Endothelial cell of umbilical vein (primary cell): ENCODE results near the gene ID2. TPM values are rescaled to one million over a fixed set of nuclear protein-coding genes. Genes with fewer than 3 reads are reported as not detected.

Experiments
- BruUV-seq: library from RNA; stranded (reverse); fragments of 400-500 nt; replicated peaks from 2 replicates; lab custom pipeline; 2021; lab: Mats Ljungman, UMichigan
- CTCF ChIA-PET: fragments of 300-600, 350-600 bp; sonication (Branson Sonifier 250); formaldehyde crosslinking; loops from one replicate; lab custom pipeline; 2021; ENCODE audit warnings: antibody characterized with exemption, inconsistent platforms; lab: Charles Lee
- POLR2A ChIA-PET: fragments of 300-600, 350-600 bp; sonication (Branson Sonifier 250); formaldehyde crosslinking; loops from one replicate; lab custom pipeline; 2021; ENCODE audit warnings: antibody characterized with exemption, inconsistent platforms; lab: Charles Lee
- DNase-seq: peaks from one replicate; pipeline ENCODE4 v3.0.0-alpha.2; 2011; ENCODE audit warnings: low read depth, low spot score
- FAIRE-seq: peaks from 2 replicates; lab custom pipeline; 2011; peaks lifted over from hg19 to GRCh38; lab: Jason Lieb, UNC
- H2AFZ ChIP-seq: 2 replicates; pipeline ENCODE4 v1.6.0; 2012; ENCODE audit warnings: low read depth, low read length, control low read depth, inconsistent platforms
- H3K27ac ChIP-seq: 2 replicates; pipeline ENCODE4 v1.5.1; 2011; ENCODE audit warnings: low read depth, mild to moderate bottlenecking, control low read depth, low read length, moderate library complexity; ENCODE audit not compliant: insufficient read depth
- H3K27me3 ChIP-seq, 2 experiments: 2 replicates each; pipeline versions ENCODE4 v1.6.0 to v1.6.1; 2011; ENCODE audit warnings: low read length in 2 of 2, mixed read lengths in 1 of 2; ENCODE audit not compliant: control insufficient read depth in 2 of 2, insufficient read depth in 2 of 2
- H3K36me3 ChIP-seq, 2 experiments: 2 replicates in 1 of 2; 3 replicates in 1 of 2; pipeline ENCODE4 v1.5.1; 2011; ENCODE audit warnings: low read length in 2 of 2, mild to moderate bottlenecking in 1 of 2, moderate library complexity in 1 of 2; ENCODE audit not compliant: control insufficient read depth in 2 of 2, insufficient read depth in 2 of 2; ENCODE audit errors: extremely low read depth in 1 of 2
- H3K4me1 ChIP-seq: 3 replicates; pipeline ENCODE4 v1.5.1; 2011; ENCODE audit warnings: mild to moderate bottlenecking, low read length; ENCODE audit not compliant: control insufficient read depth, insufficient read depth; ENCODE audit errors: extremely low read depth
- H3K4me2 ChIP-seq: 2 replicates; pipeline ENCODE4 v1.6.1; 2011; ENCODE audit warnings: low read length, control low read depth, mixed read lengths; ENCODE audit not compliant: insufficient read depth
- H3K4me3 ChIP-seq, 3 experiments: fragments of 200-600 bp in 1 of 3; sonication (generic), shearing (Covaris generic) in 1 of 3; replicated peaks in 1 of 3; 2 replicates each; pipeline ENCODE4 v1.5.1; 2011 to 2016; ENCODE audit warnings: control low read depth in 3 of 3, low read length in 3 of 3, mild to moderate bottlenecking in 2 of 3, inconsistent platforms in 1 of 3, low read depth in 1 of 3, moderate library complexity in 1 of 3; ENCODE audit not compliant: insufficient read depth in 1 of 3
- H3K79me2 ChIP-seq: 2 replicates; pipeline ENCODE4 v1.6.0; 2012; ENCODE audit warnings: low read length, inconsistent platforms; ENCODE audit not compliant: control insufficient read depth, insufficient read depth
- H3K9ac ChIP-seq: replicated peaks from 2 replicates; pipeline ENCODE3; 2011; ENCODE audit warnings: low read length, control low read depth; ENCODE audit not compliant: insufficient read depth; ENCODE audit errors: extremely low read depth
- H3K9me1 ChIP-seq: replicated peaks from 3 replicates; pipeline ENCODE4 v1.6.0; 2011; ENCODE audit warnings: mild to moderate bottlenecking, low read length; ENCODE audit not compliant: control insufficient read depth, insufficient read depth; ENCODE audit errors: extremely low read depth
- H3K9me3 ChIP-seq: replicated peaks from 2 replicates; pipeline ENCODE4 v1.5.1; 2012; ENCODE audit warnings: low read length, inconsistent platforms; ENCODE audit not compliant: control insufficient read depth, insufficient read depth
- H4K20me1 ChIP-seq: replicated peaks from 2 replicates; pipeline ENCODE3; 2011; ENCODE audit warnings: mild to moderate bottlenecking, low read length; ENCODE audit not compliant: control insufficient read depth, insufficient read depth; ENCODE audit errors: extremely low read depth
- EZH2 ChIP-seq: IDR thresholded peaks from 2 replicates; pipeline ENCODE4 v1.6.1; 2012; ENCODE audit warnings: borderline replicate concordance, low read depth, mild to moderate bottlenecking, moderate library complexity, low read length, inconsistent platforms; ENCODE audit not compliant: severe bottlenecking
- FOS ChIP-seq: IDR thresholded peaks from 2 replicates; pipeline ENCODE4 v1.6.1; 2011; ENCODE audit warnings: mild to moderate bottlenecking, low read length, moderate library complexity, borderline replicate concordance; ENCODE audit not compliant: insufficient read depth
- GATA2 ChIP-seq: IDR thresholded peaks from 2 replicates; pipeline ENCODE4 v1.7.0; 2011; ENCODE audit warnings: low read depth, mild to moderate bottlenecking, moderate library complexity, mixed read lengths, low read length; ENCODE audit not compliant: insufficient read length, insufficient read depth
- JUN ChIP-seq: IDR thresholded peaks from 2 replicates; pipeline ENCODE4 v1.6.1; 2011; ENCODE audit warnings: borderline replicate concordance, low read depth; ENCODE audit not compliant: insufficient read length, insufficient read depth
- MAX ChIP-seq: IDR thresholded peaks from 2 replicates; pipeline ENCODE4 v1.6.1; 2011; ENCODE audit not compliant: insufficient read depth, insufficient read length
- MYC ChIP-seq: IDR thresholded peaks from one replicate; pipeline ENCODE4 v1.6.1; 2011; ENCODE audit warnings: mild to moderate bottlenecking, low read depth, low read length
- POLR2A ChIP-seq: IDR thresholded peaks from 2 replicates; pipeline ENCODE4 v1.6.1; 2012; ENCODE audit warnings: low read depth, mild to moderate bottlenecking, control low read depth, low read length
- POLR2AphosphoS5 ChIP-seq: IDR thresholded peaks from 2 replicates; pipeline ENCODE4 v1.6.1; 2012; ENCODE audit warnings: low read depth, mild to moderate bottlenecking, control low read depth, low read length, moderate library complexity; ENCODE audit not compliant: insufficient read depth
- dilution Hi-C: fragments of 300-500 bp; cut with MboI; formaldehyde crosslinking; loops from one replicate; pipeline ENCODE4 v1.15.0; 2019; ENCODE audit warnings: low sequenced_read_pairs; ENCODE audit not compliant: extremely low pct_ligation_motif_present
- intact Hi-C: fragments of 100-400 bp; cut with micrococcal nuclease; formaldehyde crosslinking; loops from one replicate; pipeline ENCODE4 v1.10.0; 2022
- polyA plus RNA-seq, 4 experiments: library from polyadenylated mRNA; depleted of rRNA in 3 of 4; stranded (reverse) in 3 of 4; unstranded in 1 of 4; fragments of >200 nt; gene quantifications; 2 replicates each; pipeline versions ENCODE4 v1.2.1 to v1.2.3, GENCODE V29; 2011 to 2012; ENCODE audit warnings: missing spikeins in 1 of 4
- total RNA-seq: library from RNA; stranded (reverse); gene quantifications from 2 replicates; pipeline ENCODE4 v1.2.3, GENCODE V29; 2021
- TF ChIP-seq, protein P1 (sequence below), 2 donors: IDR thresholded peaks; 1 replicate in 1 of 2; 2 replicates in 1 of 2; pipeline ENCODE4 v1.5.1; 2011; ENCODE audit warnings: low read length in 2 of 2, mild to moderate bottlenecking in 2 of 2, moderate library complexity in 2 of 2, control low read depth in 1 of 2, inconsistent platforms in 1 of 2, low read depth in 1 of 2; ENCODE audit not compliant: insufficient read depth in 1 of 2; ENCODE audit errors: extremely low read depth in 1 of 2

The ID2 gene
- total and polyA plus RNA-seq, 2 donors (not counting 3 experiments of a cell fraction or from before 2014, with no cell fraction given), result 4.1 to 29.1 TPM

DNA sequence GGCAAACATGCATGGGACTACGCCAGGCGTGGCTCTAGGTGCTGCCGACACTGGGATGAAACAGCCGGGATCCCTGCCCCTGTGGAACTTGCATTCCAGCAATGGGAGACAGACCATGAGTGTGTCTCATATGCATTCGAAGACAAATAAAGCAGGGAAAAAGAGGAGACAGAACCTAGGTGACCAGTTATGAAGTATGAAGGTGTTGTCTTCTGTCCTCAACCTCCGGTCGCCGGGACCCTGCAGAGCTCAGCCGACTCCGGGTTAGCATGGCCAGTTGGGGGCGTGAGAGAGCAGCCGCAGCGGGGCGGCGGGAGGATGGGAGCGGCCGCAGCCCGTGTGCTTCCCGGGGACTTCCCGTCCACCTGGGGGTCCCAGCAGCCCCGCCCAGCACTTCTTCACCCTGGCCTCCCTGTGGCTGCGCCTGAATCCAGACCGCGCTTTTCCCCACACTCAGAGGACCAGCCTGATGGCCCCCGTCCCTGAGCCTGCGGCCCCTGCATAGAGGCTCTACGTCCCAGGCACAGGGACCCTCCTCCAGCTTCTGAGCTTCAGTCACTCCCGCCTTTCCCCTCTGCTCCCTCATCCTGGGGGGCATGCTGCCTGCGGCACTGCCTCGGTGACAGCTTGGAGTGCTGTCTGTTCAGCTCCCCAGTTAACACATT is 11.4 kb downstream of the ID2 start:
- Histone ChIP-seq H3K9me1 (no peaks in the 10 kb centered on the region), H3K9ac (no peak overlapping the region), H3K79me2 (no peaks in the 10 kb centered on the region), H4K20me1 (no peaks in the 10 kb centered on the region), H3K27me3 (peaks cover 0 to 2% of the 10 kb centered on the region in 2 experiments), H2AFZ (peak overlapping the region; percentile 28), H3K36me3 (no peaks in the 10 kb centered on the region), H3K9me3 (no peaks in the 10 kb centered on the region), H3K4me3 (no peak overlapping the region), H3K4me2 (no peak overlapping the region), H3K27ac (no peak overlapping the region), H3K4me1 (no peaks in the 10 kb centered on the region)
- no peak for FAIRE-seq
- TF ChIP-seq, protein P1, sequence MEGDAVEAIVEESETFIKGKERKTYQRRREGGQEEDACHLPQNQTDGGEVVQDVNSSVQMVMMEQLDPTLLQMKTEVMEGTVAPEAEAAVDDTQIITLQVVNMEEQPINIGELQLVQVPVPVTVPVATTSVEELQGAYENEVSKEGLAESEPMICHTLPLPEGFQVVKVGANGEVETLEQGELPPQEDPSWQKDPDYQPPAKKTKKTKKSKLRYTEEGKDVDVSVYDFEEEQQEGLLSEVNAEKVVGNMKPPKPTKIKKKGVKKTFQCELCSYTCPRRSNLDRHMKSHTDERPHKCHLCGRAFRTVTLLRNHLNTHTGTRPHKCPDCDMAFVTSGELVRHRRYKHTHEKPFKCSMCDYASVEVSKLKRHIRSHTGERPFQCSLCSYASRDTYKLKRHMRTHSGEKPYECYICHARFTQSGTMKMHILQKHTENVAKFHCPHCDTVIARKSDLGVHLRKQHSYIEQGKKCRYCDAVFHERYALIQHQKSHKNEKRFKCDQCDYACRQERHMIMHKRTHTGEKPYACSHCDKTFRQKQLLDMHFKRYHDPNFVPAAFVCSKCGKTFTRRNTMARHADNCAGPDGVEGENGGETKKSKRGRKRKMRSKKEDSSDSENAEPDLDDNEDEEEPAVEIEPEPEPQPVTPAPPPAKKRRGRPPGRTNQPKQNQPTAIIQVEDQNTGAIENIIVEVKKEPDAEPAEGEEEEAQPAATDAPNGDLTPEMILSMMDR (IDR thresholded peaks at IDR 0.05; ENCODE audit: extremely low read depth in 1 of 2, insufficient read depth in 1 of 2, low read depth in 1 of 2, low read length in 2 of 2), result peak; percentile 58 to 77
- no peak for TF ChIP-seq POLR2AphosphoS5
- CTCF ChIA-PET, result interaction anchor here (0.7 to 1.5 kb wide), 10 partner anchors 9 to 1589 kb away, joined by 3 to 13 read pairs (median 5); partner anchors contain the start of gene ID2
- intact Hi-C loops (loop anchor here (1.0 to 5.0 kb wide), 2 partner anchors 68 to 444 kb away; no protein-coding TSS in a partner anchor), dilution Hi-C loops (no loop called here)
- no TSS peak for BruUV-seq
- DNase-seq, result peak; percentile 7
- POLR2A ChIA-PET, result interaction anchor here (1.4 kb wide), 1 partner anchor 11 kb away, joined by 5 read pairs; the partner anchor contains the start of gene ID2

DNA sequence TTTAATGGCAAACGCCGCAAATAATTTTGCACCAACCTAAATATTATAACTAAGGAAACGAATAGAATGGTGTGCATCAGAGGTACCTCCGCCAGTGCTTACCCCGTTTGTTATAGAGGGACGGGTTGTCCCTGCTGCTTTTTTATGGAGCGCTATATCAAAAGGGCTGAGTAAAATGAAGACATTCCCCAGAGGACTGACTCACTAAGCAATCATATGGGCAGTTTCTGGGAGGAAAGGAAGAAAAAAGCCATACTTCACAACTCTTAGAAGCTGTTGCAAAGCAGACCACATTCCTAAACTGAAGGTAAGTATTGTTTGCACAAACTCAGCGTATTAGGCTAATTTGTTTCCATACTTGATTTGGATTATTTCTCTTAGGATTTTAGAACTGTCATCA is 12.9 kb downstream of the ID2 start:
- intact Hi-C loops, result loop anchor here (5.0 kb wide), 1 partner anchor 443 kb away; no protein-coding TSS in a partner anchor
- TF ChIP-seq JUN, result no peak
- no peak for TF ChIP-seq GATA2
- TF ChIP-seq MYC, result no peak
- TF ChIP-seq POLR2A, result no peak
- no peak for TF ChIP-seq MAX
- TF ChIP-seq FOS, result no peak
- TF ChIP-seq, protein P1 (IDR thresholded peaks at IDR 0.05; ENCODE audit: extremely low read depth in 1 of 2, insufficient read depth in 1 of 2, low read depth in 1 of 2, low read length in 2 of 2), result no peak
- TF ChIP-seq EZH2, result no peak
- TF ChIP-seq POLR2AphosphoS5, result no peak
- Histone ChIP-seq H3K4me1 (no peaks in the 10 kb centered on the region), H4K20me1 (no peaks in the 10 kb centered on the region), H3K9me3 (no peaks in the 10 kb centered on the region), H2AFZ (no peak overlapping the region), H3K27ac (no peak overlapping the region), H3K9ac (no peak overlapping the region), H3K4me3 (no peak overlapping the region), H3K4me2 (no peak overlapping the region), H3K79me2 (no peaks in the 10 kb centered on the region), H3K9me1 (no peaks in the 10 kb centered on the region), H3K27me3 (peaks cover 0 to 2% of the 10 kb centered on the region in 2 experiments), H3K36me3 (no peaks in the 10 kb centered on the region)
- DNase-seq, result no peak
- no TSS peak for BruUV-seq
- dilution Hi-C loops, result no loop called here
- POLR2A ChIA-PET, result no interaction called here
- no peak for FAIRE-seq
- CTCF ChIA-PET, result interaction anchor here (1.1 kb wide), 1 partner anchor 67 kb away, joined by 3 read pairs; no protein-coding TSS in a partner anchor
